H9 (cell line): ENCODE results near the gene IGSF3. TPM values are rescaled to one million over a fixed set of nuclear protein-coding genes. Genes with fewer than 3 reads are reported as not detected.

Experiments
- DNase-seq: peaks from one replicate; pipeline ENCODE4 v3.0.0-alpha.2; 2017
- H2AFZ ChIP-seq: one replicate; pipeline ENCODE4 v1.6.1; 2013; ENCODE audit warnings: mild to moderate bottlenecking, low read length, control low read depth, moderate library complexity
- H2AK5ac ChIP-seq: 2 replicates; pipeline ENCODE4 v1.6.1; 2013; ENCODE audit warnings: low read length, control low read depth, mixed read lengths; ENCODE audit not compliant: insufficient read length
- H2BK120ac ChIP-seq: one replicate; pipeline ENCODE4 v1.6.1; 2013; ENCODE audit warnings: low read depth, mild to moderate bottlenecking, low read length, control low read depth, inconsistent platforms; ENCODE audit not compliant: poor library complexity, severe bottlenecking
- H2BK12ac ChIP-seq: 2 replicates; pipeline ENCODE4 v1.6.1; 2013; ENCODE audit warnings: low read length, control low read depth, mixed read lengths, low read depth; ENCODE audit not compliant: insufficient read length
- H2BK15ac ChIP-seq: 2 replicates; pipeline ENCODE4 v1.6.1; 2013; ENCODE audit warnings: low read depth, low read length, control low read depth
- H2BK20ac ChIP-seq: one replicate; pipeline ENCODE4 v1.6.1; 2013; ENCODE audit warnings: low read depth, mild to moderate bottlenecking, low read length, control low read depth, inconsistent platforms; ENCODE audit not compliant: poor library complexity, severe bottlenecking
- H2BK5ac ChIP-seq: 2 replicates; pipeline ENCODE4 v1.6.1; 2013; ENCODE audit warnings: low read length, control low read depth, mixed read lengths; ENCODE audit not compliant: insufficient read length
- H3K14ac ChIP-seq: 2 replicates; pipeline ENCODE4 v1.6.1; 2013; ENCODE audit warnings: low read length, control low read depth; ENCODE audit not compliant: insufficient read depth
- H3K18ac ChIP-seq: 2 replicates; pipeline ENCODE4 v1.6.1; 2013; ENCODE audit warnings: low read depth, mild to moderate bottlenecking, mixed read lengths, low read length, control low read depth; ENCODE audit not compliant: insufficient read length
- H3K23ac ChIP-seq: 2 replicates; pipeline ENCODE4 v1.6.1; 2013; ENCODE audit warnings: low read length, control low read depth, mixed read lengths, low read depth; ENCODE audit not compliant: insufficient read length
- H3K23me2 ChIP-seq: 2 replicates; pipeline ENCODE4 v1.6.1; 2013; ENCODE audit warnings: low read depth, mild to moderate bottlenecking, mixed read lengths, low read length, control low read depth; ENCODE audit not compliant: insufficient read length, poor library complexity, severe bottlenecking
- H3K27ac ChIP-seq: 2 replicates; pipeline ENCODE4 v1.5.1; 2013; ENCODE audit warnings: low read length, control low read depth, mixed read lengths, low read depth; ENCODE audit not compliant: insufficient read length
- H3K27me3 ChIP-seq: 2 replicates; pipeline ENCODE4 v1.6.1; 2013; ENCODE audit warnings: low read length, control low read depth, inconsistent platforms; ENCODE audit not compliant: insufficient read depth
- H3K4ac ChIP-seq: 2 replicates; pipeline ENCODE4 v1.6.1; 2013; ENCODE audit warnings: low read depth, mild to moderate bottlenecking, control low read depth, inconsistent platforms, low read length, moderate library complexity
- H3K4me1 ChIP-seq: 2 replicates; pipeline ENCODE4 v1.6.1; 2013; ENCODE audit warnings: low read length, control low read depth, inconsistent platforms; ENCODE audit not compliant: insufficient read depth
- H3K4me2 ChIP-seq: 2 replicates; pipeline ENCODE4 v1.6.1; 2013; ENCODE audit warnings: low read length, control low read depth, mixed read lengths; ENCODE audit not compliant: insufficient read length, insufficient read depth
- H3K56ac ChIP-seq: 2 replicates; pipeline ENCODE4 v1.6.1; 2013; ENCODE audit warnings: low read depth, mild to moderate bottlenecking, mixed read lengths, low read length, control low read depth; ENCODE audit not compliant: insufficient read length
- H3K79me1 ChIP-seq: 2 replicates; pipeline ENCODE4 v1.6.1; 2013; ENCODE audit warnings: low read depth, mild to moderate bottlenecking, moderate library complexity, low read length, control low read depth, inconsistent platforms; ENCODE audit not compliant: insufficient read depth, poor library complexity, severe bottlenecking
- H3K79me2 ChIP-seq: 2 replicates; pipeline ENCODE4 v1.6.1; 2013; ENCODE audit warnings: low read length, control low read depth, inconsistent platforms; ENCODE audit not compliant: insufficient read depth
- H3K9ac ChIP-seq: 2 replicates; pipeline ENCODE4 v1.6.1; 2013; ENCODE audit warnings: low read length, control low read depth, mixed read lengths; ENCODE audit not compliant: insufficient read length; ENCODE audit errors: extremely low read depth
- H3K9me3 ChIP-seq: one replicate; pipeline ENCODE4 v1.6.1; 2013; ENCODE audit warnings: low read depth, low read length, inconsistent platforms; ENCODE audit not compliant: control insufficient read depth
- H3T11ph ChIP-seq: one replicate; pipeline ENCODE4 v1.6.1; 2013; ENCODE audit warnings: mild to moderate bottlenecking, low read length, control low read depth, inconsistent platforms
- H4K20me1 ChIP-seq: one replicate; pipeline ENCODE4 v1.6.1; 2013; ENCODE audit not compliant: control insufficient read depth, insufficient read length, insufficient read depth
- H4K5ac ChIP-seq: 2 replicates; pipeline ENCODE4 v1.6.1; 2013; ENCODE audit warnings: low read depth, mild to moderate bottlenecking, mixed read lengths, low read length, control low read depth; ENCODE audit not compliant: insufficient read length
- H4K8ac ChIP-seq: replicated peaks from 2 replicates; pipeline ENCODE4 v1.6.1; 2013; ENCODE audit warnings: low read length, control low read depth, mixed read lengths, low read depth; ENCODE audit not compliant: insufficient read length
- H4K91ac ChIP-seq: 2 replicates; pipeline ENCODE4 v1.6.1; 2013; ENCODE audit warnings: low read depth, mild to moderate bottlenecking, moderate library complexity, mixed read lengths, low read length, control low read depth; ENCODE audit not compliant: insufficient read length
- H3K27ac Mint-ChIP-seq, 3 experiments: 2 replicates in 2 of 3; 3 replicates in 1 of 3; pipeline ENCODE4 v1.8.0; 2020 to 2021; ENCODE audit warnings: mixed read lengths in 3 of 3, mild to moderate bottlenecking in 1 of 3, moderate library complexity in 1 of 3
- H3K27me3 Mint-ChIP-seq: 2 replicates; pipeline ENCODE4 v1.8.0; 2021; ENCODE audit warnings: low read depth, mild to moderate bottlenecking, moderate library complexity, mixed read lengths
- H3K36me3 Mint-ChIP-seq, 3 experiments: 2 replicates in 2 of 3; 3 replicates in 1 of 3; pipeline ENCODE4 v1.8.0; 2020 to 2021; ENCODE audit warnings: low read depth in 3 of 3, mixed read lengths in 3 of 3; ENCODE audit not compliant: insufficient read depth in 1 of 3
- H3K4me1 Mint-ChIP-seq, 2 experiments: 2 replicates each; pipeline ENCODE4 v1.8.0; 2020; ENCODE audit warnings: mixed read lengths in 2 of 2
- H3K4me3 Mint-ChIP-seq, 2 experiments: 2 replicates in 1 of 2; 3 replicates in 1 of 2; pipeline ENCODE4 v1.8.0; 2020 to 2021; ENCODE audit warnings: mild to moderate bottlenecking in 2 of 2, mixed read lengths in 2 of 2, moderate library complexity in 1 of 2
- H3K9me3 Mint-ChIP-seq, 2 experiments: 2 replicates in 1 of 2; 3 replicates in 1 of 2; pipeline ENCODE4 v1.8.0; 2020; ENCODE audit warnings: mild to moderate bottlenecking in 2 of 2, mixed read lengths in 2 of 2, moderate library complexity in 1 of 2
- CTCF ChIP-seq: fragments of 200-600 bp; sonication (generic); conservative IDR thresholded peaks from 3 replicates; pipeline ENCODE4 v1.8.0; 2021; ENCODE audit warnings: antibody characterized with exemption, mild to moderate bottlenecking
- WGBS: extraction: QIAGEN DNeasy Blood & Tissue Kit; methylation state at CpG from one replicate; pipeline ENCODE4 v1.1.7; 2013; ENCODE audit warnings: missing lambda C conversion rate, low lambda C conversion rate, mixed read lengths; ENCODE audit not compliant: insufficient read length; ENCODE audit errors: extremely low coverage; 5-methylcytosine and 5-hydroxymethylcytosine counted together
- total RNA-seq: library from RNA; stranded (reverse); gene quantifications from 2 replicates; pipeline ENCODE4 v1.2.1, GENCODE V29; 2021

The IGSF3 gene
- total RNA-seq, 1 experiment from 2014 or later = 19.1 TPM

GRCh38 chr1:116572771-116573430 is 94.6 kb downstream of the IGSF3 start:
- no peak overlapping the region for H3K4me3 Mint-ChIP-seq
- no peaks in the 10 kb centered on the region for H3K9me3 Mint-ChIP-seq

More at GRCh38 chr1:116572771-116573430, 94.6 kb downstream of the IGSF3 start:
- no peak overlapping the region for H4K5ac ChIP-seq
- H3K18ac ChIP-seq = no peak overlapping the region
- no peaks in the 10 kb centered on the region for H3K79me1 ChIP-seq
- no peak overlapping the region for H2BK20ac ChIP-seq
- no peak overlapping the region for H4K8ac ChIP-seq
- H3K27ac Mint-ChIP-seq = no peak overlapping the region
- H3K27ac ChIP-seq = no peak overlapping the region
- no peak overlapping the region for H3K23ac ChIP-seq
- H3K4me2 ChIP-seq = no peak overlapping the region
- no peak overlapping the region for H3K14ac ChIP-seq
- DNase-seq = no peak
- H3T11ph ChIP-seq = no peak overlapping the region
- H2BK12ac ChIP-seq = no peak overlapping the region
- no peak overlapping the region for H2AFZ ChIP-seq
- H3K4me1 Mint-ChIP-seq = peaks cover 18 to 30% of the 10 kb centered on the region in 2 experiments
- no peak overlapping the region for H2BK5ac ChIP-seq
- peaks cover 23% of the 10 kb centered on the region for H3K27me3 Mint-ChIP-seq
- H3K9me3 ChIP-seq = no peaks in the 10 kb centered on the region
- no peaks in the 10 kb centered on the region for H3K4me1 ChIP-seq
- H3K9ac ChIP-seq = no peak overlapping the region
- no peaks in the 10 kb centered on the region; the same call in 1 of the 2 replicates for H3K27me3 ChIP-seq
- no peak overlapping the region for H2AK5ac ChIP-seq
- no peak overlapping the region for H2BK15ac ChIP-seq
- no peak for TF ChIP-seq CTCF
- no peaks in the 10 kb centered on the region for H4K20me1 ChIP-seq
- peaks cover 0 to 6% (median 0%) of the 10 kb centered on the region in 3 experiments; a peak in 4 of 7 replicates for H3K36me3 Mint-ChIP-seq
- H3K79me2 ChIP-seq = no peaks in the 10 kb centered on the region
- no peak overlapping the region for H3K4ac ChIP-seq
- no peak overlapping the region for H2BK120ac ChIP-seq
- no CpG with 5 or more reads among the region's 4 CpGs for WGBS
- H4K91ac ChIP-seq = no peak overlapping the region
- no peak overlapping the region for H3K56ac ChIP-seq
- H3K23me2 ChIP-seq = peaks cover 16% of the 10 kb centered on the region
